Osteoblast (primary cell): ENCODE results near the gene ZNF880. TPM values are rescaled to one million over a fixed set of nuclear protein-coding genes. Genes with fewer than 3 reads are reported as not detected.
"Not testable (repeated sequence)": the region's sequence is repeated elsewhere in the genome, so short reads cannot be mapped to it uniquely, and the experiment has no call there.

Experiments used
- DNase-seq: peaks from one replicate; pipeline ENCODE4 v3.0.0; 2011; ENCODE audit warnings: low spot score, mixed read lengths; ENCODE audit not compliant: insufficient read length; ENCODE audit errors: missing footprints
- H2AFZ ChIP-seq: 2 replicates; pipeline ENCODE4 v1.6.0; 2011; ENCODE audit warnings: mild to moderate bottlenecking, low read length
- H3K27ac ChIP-seq: 2 replicates; pipeline ENCODE4 v1.5.1; 2011; ENCODE audit warnings: mild to moderate bottlenecking, low read depth, low read length, moderate library complexity
- H3K27me3 ChIP-seq: 2 replicates; pipeline ENCODE4 v1.6.0; 2012; ENCODE audit warnings: mild to moderate bottlenecking, control low read depth, inconsistent platforms, low read length, moderate library complexity; ENCODE audit not compliant: insufficient read depth
- H3K36me3 ChIP-seq: 2 replicates; pipeline ENCODE4 v1.5.1; 2011; ENCODE audit warnings: mild to moderate bottlenecking, low read length, control low read depth, moderate library complexity; ENCODE audit not compliant: insufficient read depth
- H3K4me1 ChIP-seq: 2 replicates; pipeline ENCODE4 v1.5.1; 2011; ENCODE audit warnings: mild to moderate bottlenecking, low read length, control low read depth, moderate library complexity; ENCODE audit not compliant: insufficient read depth
- H3K4me2 ChIP-seq: 2 replicates; pipeline ENCODE4 v1.6.0; 2011; ENCODE audit warnings: mild to moderate bottlenecking, low read length; ENCODE audit not compliant: insufficient read depth
- H3K4me3 ChIP-seq: fragments of 200-600 bp; sonication (generic); 3 replicates; pipeline ENCODE4 v1.5.1; 2012; ENCODE audit warnings: mild to moderate bottlenecking, low read length, inconsistent platforms; ENCODE audit not compliant: insufficient read depth
- H3K79me2 ChIP-seq: 2 replicates; pipeline ENCODE4 v1.6.0; 2012; ENCODE audit warnings: mild to moderate bottlenecking, low read length, control low read depth, inconsistent platforms; ENCODE audit not compliant: insufficient read depth
- H3K9me3 ChIP-seq: 2 replicates; pipeline ENCODE4 v1.5.1; 2011; ENCODE audit warnings: low read depth, low read length, control low read depth
- H4K20me1 ChIP-seq: 2 replicates; pipeline ENCODE4 v1.6.0; 2012; ENCODE audit warnings: mild to moderate bottlenecking, low read length, control low read depth; ENCODE audit not compliant: insufficient read depth
- CTCF ChIP-seq: IDR thresholded peaks from 2 replicates; pipeline ENCODE4 v1.5.1; 2011; ENCODE audit warnings: mild to moderate bottlenecking, low read depth, low read length, moderate library complexity; ENCODE audit errors: extremely low read depth
- total RNA-seq: library from RNA; depleted of rRNA; stranded (reverse); fragments of >200 nt; gene quantifications from 2 replicates; pipeline ENCODE4 v1.2.3, GENCODE V29; 2012

Gene ZNF880
- total RNA-seq, 1 donor = 18.5 TPM

DNA sequence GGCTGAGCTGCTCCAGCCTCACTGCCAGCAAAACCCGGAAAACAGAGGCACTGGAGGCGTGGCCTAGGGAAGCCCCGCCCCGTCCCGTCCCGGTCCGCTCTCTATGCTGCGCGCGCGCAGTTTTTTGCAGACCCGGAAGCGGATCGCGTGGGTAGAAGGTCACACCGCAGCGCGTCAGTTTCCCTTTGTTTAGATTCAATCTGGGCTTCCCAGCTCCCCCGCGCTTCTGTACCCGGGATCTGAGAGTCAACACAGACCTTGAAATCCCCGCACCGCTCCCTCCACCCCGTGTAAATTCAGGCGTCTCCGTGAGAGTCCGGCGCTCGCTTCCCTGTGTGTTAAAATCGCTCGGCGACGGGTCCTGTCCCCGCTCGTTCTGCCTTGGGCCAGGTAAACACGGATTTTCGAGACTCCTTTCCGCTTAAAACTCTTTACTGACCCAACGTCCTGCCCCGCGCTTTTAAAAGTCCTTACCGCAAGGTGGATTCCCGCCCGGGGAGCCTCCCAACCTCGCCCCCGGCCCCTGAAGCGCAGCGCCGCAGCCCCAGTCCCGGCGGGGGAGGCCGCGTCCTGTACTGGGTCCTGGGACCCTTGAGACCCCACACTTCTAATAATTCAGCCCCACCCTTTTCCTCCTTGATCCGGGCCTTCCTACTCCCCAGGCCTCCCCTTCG is 33.5 kb upstream of the ZNF880 start, which contains the start of gene ZNF610:
TSS of gene ZNF610 (plus strand) at position 127 of the 674 bp plus-strand sequence. CDS start 12,930 bp downstream, outside the sequence.
- peak; percentile 98 for DNase-seq
- TF ChIP-seq CTCF = no peak
- Histone ChIP-seq H3K4me2 (peak within 1 kb of the TSS; percentile 96), H2AFZ (peak within 1 kb of the TSS; percentile 97), H3K4me3 (peak within 1 kb of the TSS; percentile 97), H3K79me2 (peaks cover 5% of the 10 kb centered on the region), H3K4me1 (peaks cover 7% of the 10 kb centered on the region), H3K27me3 (no peaks in the 10 kb centered on the region), H3K36me3 (no peaks in the 10 kb centered on the region), H3K9me3 (peaks cover 6% of the 10 kb centered on the region), H3K27ac (peak within 1 kb of the TSS; percentile 87), H4K20me1 (no peaks in the 10 kb centered on the region)

DNA sequence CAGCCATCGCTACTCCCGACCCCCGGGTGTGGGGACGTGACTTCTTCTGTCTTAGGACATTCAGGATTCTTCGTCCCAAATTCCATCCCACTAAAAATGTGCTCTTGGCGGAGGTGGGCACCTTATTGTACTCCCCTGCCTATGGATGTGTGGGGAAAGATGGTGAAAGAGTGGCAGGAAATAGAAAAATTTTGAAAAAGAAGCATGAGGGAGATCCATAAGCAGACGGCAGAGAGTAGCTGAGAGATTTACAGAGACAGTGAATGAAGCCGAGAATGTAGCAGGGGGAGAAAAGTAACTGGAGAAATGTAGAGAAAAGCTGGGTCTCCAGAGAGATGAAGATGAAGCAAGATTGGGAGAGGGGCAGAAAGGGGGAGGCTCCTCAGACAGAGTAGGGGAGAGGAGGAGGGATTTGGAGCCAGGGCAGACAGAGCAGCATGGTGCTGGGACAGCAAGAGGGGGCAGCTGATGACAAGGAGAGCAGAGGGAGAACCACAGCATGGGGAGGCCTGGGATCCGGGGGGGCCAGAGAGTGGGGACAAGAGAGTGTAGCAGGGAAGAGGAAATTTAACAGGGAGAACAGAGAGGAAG is 32.8 kb upstream of the ZNF880 start:
- Histone ChIP-seq H3K9me3 (peaks cover 3% of the 10 kb centered on the region), H4K20me1 (no peaks in the 10 kb centered on the region), H3K4me3 (peak overlapping the region; percentile 97), H3K27me3 (no peaks in the 10 kb centered on the region), H3K27ac (peak overlapping the region; percentile 87), H3K4me2 (peak overlapping the region; percentile 96), H3K4me1 (peaks cover 7% of the 10 kb centered on the region), H2AFZ (peak overlapping the region; percentile 97), H3K36me3 (no peaks in the 10 kb centered on the region), H3K79me2 (peaks cover 5% of the 10 kb centered on the region)
- no peak for TF ChIP-seq CTCF
- peak; percentile 32 for DNase-seq

GRCh38 chr19:52339022-52339421 is 30.7 kb upstream of the ZNF880 start:
- not testable (repeated sequence) for H3K27ac ChIP-seq, H3K4me3 ChIP-seq, H3K4me2 ChIP-seq, H2AFZ ChIP-seq, H3K27me3 ChIP-seq, H3K4me1 ChIP-seq, H3K9me3 ChIP-seq, H4K20me1 ChIP-seq, H3K79me2 ChIP-seq, H3K36me3 ChIP-seq, DNase-seq

DNA sequence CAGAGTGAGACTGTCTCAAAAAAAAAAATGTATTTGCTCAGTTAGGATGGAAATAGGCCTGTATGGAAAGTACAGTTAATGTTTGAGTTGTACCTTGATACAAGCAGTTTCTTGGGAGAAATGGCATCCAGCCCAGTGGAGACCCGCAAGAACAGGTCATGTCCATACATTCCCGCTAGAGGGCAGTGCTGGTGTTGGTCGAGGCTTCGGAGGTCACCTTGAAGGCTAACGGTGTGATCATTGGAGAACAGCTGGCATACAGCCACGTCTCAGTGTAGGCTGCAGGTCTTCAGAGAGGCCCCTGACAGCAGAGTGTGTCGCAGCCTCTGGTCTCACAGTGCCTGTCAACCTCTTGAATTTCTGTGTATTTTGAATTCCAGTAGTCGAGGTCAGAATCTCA is 26.2 kb upstream of the ZNF880 start:
- Histone ChIP-seq H3K4me1 (no peaks in the 10 kb centered on the region), H2AFZ (no peak overlapping the region), H3K27ac (no peak overlapping the region), H3K4me3 (no peak overlapping the region), H3K27me3 (no peaks in the 10 kb centered on the region), H3K79me2 (no peaks in the 10 kb centered on the region), H4K20me1 (no peaks in the 10 kb centered on the region), H3K9me3 (no peaks in the 10 kb centered on the region), H3K4me2 (no peak overlapping the region), H3K36me3 (peaks cover 13% of the 10 kb centered on the region)
- DNase-seq = no peak
- TF ChIP-seq CTCF = peak; percentile 55
